Skeletal muscle cell (primary cell): ENCODE results near the gene ZBED4.
"Not testable (repeated sequence)": the region's sequence is repeated elsewhere in the genome, so short reads cannot be mapped to it uniquely, and the experiment has no call there.

Source experiments
- DNase-seq: peaks from one replicate; pipeline ENCODE4 v3.0.0-alpha.2; 2010; ENCODE audit warnings: low read depth
- H3K4me3 ChIP-seq: 2 replicates; pipeline ENCODE4 v1.5.1; 2011; ENCODE audit warnings: low read depth, mild to moderate bottlenecking, control low read depth, low read length, moderate library complexity

Gene ZBED4, protein sequence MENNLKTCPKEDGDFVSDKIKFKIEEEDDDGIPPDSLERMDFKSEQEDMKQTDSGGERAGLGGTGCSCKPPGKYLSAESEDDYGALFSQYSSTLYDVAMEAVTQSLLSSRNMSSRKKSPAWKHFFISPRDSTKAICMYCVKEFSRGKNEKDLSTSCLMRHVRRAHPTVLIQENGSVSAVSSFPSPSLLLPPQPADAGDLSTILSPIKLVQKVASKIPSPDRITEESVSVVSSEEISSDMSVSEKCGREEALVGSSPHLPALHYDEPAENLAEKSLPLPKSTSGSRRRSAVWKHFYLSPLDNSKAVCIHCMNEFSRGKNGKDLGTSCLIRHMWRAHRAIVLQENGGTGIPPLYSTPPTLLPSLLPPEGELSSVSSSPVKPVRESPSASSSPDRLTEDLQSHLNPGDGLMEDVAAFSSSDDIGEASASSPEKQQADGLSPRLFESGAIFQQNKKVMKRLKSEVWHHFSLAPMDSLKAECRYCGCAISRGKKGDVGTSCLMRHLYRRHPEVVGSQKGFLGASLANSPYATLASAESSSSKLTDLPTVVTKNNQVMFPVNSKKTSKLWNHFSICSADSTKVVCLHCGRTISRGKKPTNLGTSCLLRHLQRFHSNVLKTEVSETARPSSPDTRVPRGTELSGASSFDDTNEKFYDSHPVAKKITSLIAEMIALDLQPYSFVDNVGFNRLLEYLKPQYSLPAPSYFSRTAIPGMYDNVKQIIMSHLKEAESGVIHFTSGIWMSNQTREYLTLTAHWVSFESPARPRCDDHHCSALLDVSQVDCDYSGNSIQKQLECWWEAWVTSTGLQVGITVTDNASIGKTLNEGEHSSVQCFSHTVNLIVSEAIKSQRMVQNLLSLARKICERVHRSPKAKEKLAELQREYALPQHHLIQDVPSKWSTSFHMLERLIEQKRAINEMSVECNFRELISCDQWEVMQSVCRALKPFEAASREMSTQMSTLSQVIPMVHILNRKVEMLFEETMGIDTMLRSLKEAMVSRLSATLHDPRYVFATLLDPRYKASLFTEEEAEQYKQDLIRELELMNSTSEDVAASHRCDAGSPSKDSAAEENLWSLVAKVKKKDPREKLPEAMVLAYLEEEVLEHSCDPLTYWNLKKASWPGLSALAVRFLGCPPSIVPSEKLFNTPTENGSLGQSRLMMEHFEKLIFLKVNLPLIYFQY

GRCh38 chr22:49852898-49853894 lies at the start of gene ZBED4:
Gene ZBED4 (plus strand): TSS chr22:49853844. CDS start chr22:49883663, 29,819 bp downstream.
- DNase-seq, result peak; percentile 83
- peak within 1 kb of the TSS; percentile 85 for H3K4me3 ChIP-seq

DNA sequence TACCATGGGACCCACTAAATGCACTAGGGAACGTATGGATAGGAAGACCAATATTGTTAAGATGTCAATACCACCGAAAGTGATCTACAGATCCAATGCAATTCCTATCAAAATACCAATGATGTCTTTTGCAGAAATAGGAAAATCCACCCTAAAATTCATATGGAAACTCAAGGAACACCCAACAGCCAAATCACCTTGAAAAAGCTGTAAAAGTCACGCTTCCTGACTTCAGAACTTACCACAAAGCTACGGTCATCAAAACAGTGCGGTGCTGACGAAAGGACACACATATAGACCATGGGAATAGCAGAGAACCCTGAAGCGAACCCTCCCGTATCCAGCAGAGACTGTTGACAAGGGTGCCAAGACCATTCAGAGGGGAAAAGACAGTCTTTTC lies 46.5 kb upstream of the ZBED4 start:
- no peak for DNase-seq
- no peak overlapping the region for H3K4me3 ChIP-seq

DNA sequence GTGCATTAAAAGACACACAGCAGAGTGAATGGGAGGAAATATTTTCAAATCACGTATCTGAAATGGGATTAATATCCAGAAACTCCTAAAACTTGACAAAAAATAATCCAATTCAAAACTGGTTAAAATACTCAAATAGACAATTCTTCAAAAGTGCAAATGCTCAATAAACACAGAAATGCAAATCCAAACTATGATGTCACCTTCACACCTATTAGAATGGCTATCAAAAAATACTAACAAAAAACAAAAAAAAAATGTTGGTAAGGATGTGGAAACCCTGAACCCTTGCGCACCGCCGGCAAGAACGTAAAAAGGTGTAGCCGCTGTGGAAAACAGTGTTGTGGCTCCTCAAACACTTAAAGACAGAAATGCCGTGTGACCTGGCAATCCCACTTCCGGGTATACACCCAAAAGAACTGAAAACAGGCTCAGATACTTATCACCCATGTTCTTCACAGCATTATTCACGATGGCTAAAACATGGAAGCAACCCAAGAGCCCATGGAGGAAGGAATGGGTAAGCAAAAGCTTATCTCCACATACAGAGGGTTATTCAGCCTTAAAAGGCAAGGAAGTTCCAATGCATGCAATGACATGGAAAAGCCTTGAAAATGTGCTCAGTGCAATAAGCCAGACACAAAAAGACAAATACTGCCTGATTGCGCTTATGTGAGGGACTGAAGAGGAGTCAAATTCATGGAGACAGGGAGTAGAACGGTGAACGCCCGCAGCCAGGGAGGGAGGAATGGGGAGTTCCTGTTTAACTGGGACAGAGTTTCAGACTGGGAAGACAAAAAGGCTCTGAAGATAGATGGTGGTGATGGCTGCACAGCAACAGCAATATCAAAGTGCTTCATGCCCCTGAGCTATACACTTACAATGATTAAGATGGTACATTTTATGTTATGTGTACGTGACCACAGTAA lies 45.6 kb upstream of the ZBED4 start:
- DNase-seq, result no peak
- no peak overlapping the region for H3K4me3 ChIP-seq

DNA sequence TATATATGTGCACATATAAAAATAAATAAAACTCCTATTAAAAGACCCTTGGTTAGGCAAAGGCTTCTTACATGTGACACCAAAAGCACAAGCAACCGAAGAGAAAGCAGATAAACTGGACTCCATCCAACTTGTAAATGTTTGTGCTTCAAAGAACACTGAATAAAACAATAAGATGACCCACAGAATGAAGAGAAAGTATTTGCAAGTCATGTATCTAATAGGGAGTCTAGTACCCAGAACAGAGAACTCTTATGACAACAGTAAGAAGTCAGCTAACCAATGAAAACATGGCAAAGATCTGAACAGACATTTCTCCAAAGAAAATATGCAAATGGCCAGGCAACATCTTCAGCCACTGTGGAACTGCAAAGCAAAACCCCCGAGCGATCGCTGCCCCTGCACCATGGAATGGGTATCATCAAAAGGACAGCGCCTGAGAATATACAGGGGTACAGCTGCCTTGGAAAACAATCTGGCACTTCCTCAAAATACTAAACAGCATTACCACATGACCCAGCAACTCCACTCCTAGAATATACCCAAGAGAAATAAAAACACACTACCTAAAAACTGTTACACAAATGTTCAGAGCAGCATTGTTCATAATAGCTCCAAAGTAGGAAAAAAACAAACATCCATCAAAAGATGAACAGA lies 43.2 kb upstream of the ZBED4 start:
- DNase-seq, result no peak
- no peak overlapping the region for H3K4me3 ChIP-seq

- DNase-seq, result no peak
- H3K4me3 ChIP-seq, result no peak overlapping the region
These were observed 42.4 kb upstream of the ZBED4 start for GRCh38 chr22:49811020-49811791.

DNA sequence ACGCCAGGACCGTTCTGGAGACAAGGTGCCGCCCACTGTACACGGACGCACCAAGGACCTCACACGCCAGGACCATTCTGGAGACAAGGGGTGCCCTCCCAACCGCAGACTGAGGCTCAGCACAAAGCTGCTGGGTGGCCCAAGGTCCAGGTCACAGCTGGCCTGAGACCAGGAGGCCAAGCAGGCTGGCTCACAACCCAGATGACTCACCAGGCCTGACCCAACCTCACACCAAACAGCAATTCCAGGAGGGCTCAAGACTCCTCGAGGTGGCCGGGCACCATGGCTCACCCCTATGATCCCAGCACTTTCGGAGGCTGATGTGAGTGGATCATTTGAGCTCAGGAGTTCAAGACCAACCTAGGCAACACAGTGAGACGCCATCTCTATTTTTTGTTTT lies 40.8 kb upstream of the ZBED4 start:
- H3K4me3 ChIP-seq, result no peak overlapping the region
- DNase-seq, result no peak

DNA sequence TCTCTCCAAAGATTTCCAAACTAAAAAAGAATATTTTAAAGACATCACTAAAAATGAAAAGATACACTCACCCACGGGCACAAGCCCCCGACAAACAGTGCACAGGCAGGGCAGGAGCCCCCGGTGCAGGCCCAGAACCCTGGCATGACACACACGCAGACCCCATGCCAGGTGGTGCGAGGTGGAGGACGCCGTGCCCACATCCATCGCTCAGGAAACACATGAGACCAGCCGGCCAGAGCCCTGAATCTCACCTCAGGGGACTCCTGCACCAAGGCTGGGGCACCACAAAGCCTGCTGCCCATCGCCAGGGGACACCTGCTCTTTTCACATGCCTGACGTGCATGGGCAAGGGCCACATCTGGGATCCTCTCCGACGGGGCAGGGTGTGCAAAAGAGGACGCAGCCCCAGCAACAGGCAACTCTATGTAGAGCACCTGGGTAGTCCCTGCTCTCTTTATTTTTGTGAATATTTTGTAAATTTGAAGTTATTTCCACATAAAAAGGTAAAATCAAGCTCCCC lies 39.4 kb upstream of the ZBED4 start:
- no peak overlapping the region for H3K4me3 ChIP-seq
- DNase-seq, result no peak

- DNase-seq, result no peak
- no peak overlapping the region for H3K4me3 ChIP-seq
These were observed 38.8 kb upstream of the ZBED4 start for GRCh38 chr22:49814856-49815255.

DNA sequence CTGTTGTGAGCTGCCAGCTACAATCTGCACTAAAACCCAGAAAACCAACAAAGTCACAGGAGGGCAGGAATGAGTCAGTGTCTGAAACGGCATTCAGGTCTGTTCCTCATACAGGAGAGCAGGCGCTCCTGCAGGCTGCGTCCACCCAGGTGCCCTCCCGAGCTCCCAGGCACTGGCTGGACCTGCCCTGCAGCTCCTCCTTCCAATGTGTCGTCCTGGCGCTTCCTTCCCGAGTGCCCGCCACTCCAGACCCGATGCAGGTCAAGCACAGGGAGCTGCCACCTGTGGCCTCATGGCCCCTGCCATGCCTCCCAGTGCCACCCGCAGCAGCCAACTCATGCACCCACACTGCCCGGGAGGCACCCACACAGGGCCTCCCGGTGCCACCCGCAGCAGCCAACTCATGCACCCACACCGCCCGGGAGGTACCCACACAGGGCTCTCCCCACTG lies 38.0 kb upstream of the ZBED4 start:
- H3K4me3 ChIP-seq, result no peak overlapping the region
- DNase-seq, result no peak

DNA sequence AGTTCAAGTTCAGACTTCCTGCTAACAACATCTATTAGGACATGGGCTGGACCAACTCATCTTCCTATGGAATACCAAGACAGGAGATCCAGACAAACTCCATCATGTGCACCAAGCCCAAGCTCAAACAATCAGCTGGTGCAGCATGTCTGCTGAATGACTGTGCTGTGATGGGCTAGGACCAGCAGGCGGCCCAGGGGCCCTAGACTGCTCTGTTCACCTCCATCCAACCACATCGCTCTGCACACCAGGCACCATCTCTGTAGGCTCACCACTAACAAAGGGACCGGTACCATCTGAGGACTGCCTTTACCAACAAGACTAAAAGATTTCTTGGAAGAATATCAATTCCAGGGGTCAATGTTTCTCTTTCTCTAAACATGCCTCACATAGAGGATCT lies 36.3 kb upstream of the ZBED4 start:
- DNase-seq, result no peak
- H3K4me3 ChIP-seq, result no peak overlapping the region

DNA sequence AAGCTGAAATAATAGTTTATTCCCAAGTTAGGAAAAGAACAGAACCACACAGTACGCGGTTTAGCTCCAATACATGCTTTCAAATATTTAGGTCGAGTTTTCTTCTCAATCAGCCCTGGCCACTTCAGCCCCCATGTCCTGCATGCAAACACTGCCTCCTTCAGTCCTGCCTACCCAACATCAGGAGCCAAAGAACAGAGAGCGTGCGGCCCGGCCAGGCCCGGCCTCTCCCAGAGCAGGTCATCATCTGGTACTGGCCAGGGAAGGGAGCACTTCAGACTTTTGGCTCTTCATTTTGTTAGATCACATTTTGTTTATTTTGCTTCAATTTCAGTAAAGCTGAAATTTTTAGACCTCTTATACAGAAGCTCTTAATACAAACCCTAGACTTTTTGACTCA lies 32.7 kb upstream of the ZBED4 start:
- DNase-seq, result no peak
- no peak overlapping the region for H3K4me3 ChIP-seq

- DNase-seq, H3K4me3 ChIP-seq: not testable (repeated sequence)
These were observed 31.9 kb upstream of the ZBED4 start for GRCh38 chr22:49821741-49822140.

DNA sequence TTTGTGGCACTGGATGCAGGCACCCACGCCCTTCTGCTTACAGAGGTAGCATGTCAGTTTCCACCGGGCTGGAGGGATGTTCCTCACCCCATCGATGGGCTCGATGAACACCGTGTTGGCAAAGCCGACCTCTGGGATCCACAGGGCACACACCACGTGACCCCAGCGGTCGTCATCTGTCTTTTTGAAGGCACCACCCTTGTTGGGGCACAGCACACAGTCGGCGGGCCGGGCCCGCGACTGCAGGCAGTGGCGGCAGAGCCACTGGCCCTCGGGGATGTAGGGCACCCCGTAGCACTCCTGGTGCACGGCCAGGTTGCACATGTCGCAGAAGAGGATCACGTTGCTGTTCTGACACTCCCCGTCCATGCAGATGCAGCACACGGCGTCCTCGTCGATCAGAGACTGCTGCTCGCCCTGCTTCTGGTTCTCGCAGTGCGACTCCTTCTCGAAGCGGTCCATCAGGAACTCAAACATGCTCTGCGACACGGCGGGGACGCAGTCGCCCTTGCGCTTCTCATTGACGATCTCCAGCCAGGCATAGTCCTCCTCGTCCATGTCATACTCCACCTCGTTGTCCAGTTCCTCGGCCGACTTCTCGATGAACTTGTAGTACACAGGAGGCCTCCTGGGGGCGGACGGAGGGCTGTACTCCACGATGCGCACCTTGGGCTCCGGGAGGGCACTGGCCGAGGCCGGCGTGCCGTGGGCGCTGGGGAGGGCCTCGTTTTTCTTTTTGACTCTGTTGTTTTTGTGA lies 30.2 kb upstream of the ZBED4 start:
- no peak for DNase-seq
- no peak overlapping the region for H3K4me3 ChIP-seq

DNA sequence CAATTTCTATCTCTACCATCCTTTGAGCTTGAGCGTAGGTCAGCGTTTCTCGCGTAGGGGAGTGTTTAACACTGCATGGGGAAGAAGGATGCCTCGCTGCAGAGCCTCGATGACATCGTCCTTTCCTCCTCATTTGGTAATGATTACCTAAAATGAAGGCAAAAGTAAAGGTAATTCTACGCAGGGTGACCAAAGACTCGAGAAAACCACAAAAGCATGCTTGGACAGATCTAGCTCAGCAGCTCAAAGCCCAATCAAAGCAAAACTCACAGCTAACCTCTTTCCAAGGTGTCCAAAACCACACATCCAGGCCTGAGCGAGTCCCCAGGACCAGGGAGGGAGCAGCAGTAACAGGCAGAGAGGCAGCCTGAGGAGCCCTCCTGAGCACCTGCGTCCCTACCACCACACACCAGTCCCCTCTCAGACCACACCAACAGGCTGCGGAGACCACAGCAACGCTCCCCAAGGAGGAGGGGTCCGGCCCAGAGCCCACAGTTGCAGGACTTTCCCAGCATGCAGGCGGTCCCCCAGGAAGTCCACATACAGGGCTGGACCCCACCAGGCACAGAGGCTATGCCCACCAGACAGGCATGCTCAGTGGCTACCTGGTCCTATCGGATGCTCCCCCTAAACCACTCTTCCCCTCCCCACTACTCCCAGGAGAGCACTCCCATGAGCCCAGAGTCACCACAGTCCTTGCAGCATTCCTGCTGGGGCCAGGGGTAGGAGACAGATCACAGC lies 29.3 kb upstream of the ZBED4 start:
- no peak overlapping the region for H3K4me3 ChIP-seq
- DNase-seq, result no peak

- DNase-seq, result no peak
- peak overlapping the region; percentile 74 for H3K4me3 ChIP-seq
These were observed 28.7 kb upstream of the ZBED4 start for GRCh38 chr22:49824936-49825335.
